H1 (cell line): ENCODE results near the gene MTURN. TPM values are rescaled to one million over a fixed set of nuclear protein-coding genes. Genes with fewer than 3 reads are reported as not detected.

Source experiments
- CTCF ChIA-PET: fragments of 300-600 bp; sonication (Branson Sonifier 250); formaldehyde crosslinking; loops from one replicate; lab custom pipeline; 2021; ENCODE audit not compliant: partially characterized antibody; lab: Charles Lee
- POLR2A ChIA-PET: fragments of 300-600 bp; sonication (Branson Sonifier 250); formaldehyde crosslinking; loops from one replicate; lab custom pipeline; 2021; ENCODE audit warnings: inconsistent platforms; ENCODE audit not compliant: partially characterized antibody; lab: Charles Lee
- DNase-seq, 2 experiments: peaks; one replicate each; pipeline versions ENCODE4 v3.0.0 to v3.0.0-alpha.2; 2010 to 2022; ENCODE audit warnings: low spot score in 2 of 2, low read depth in 1 of 2, mixed read lengths in 1 of 2
- FAIRE-seq: peaks from 2 replicates; lab custom pipeline; 2011; peaks lifted over from hg19 to GRCh38; lab: Jason Lieb, UNC
- H2AFZ ChIP-seq: 2 replicates; pipeline ENCODE4 v1.8.1; 2012; ENCODE audit warnings: low read length, inconsistent platforms
- H2AK5ac ChIP-seq: 2 replicates; pipeline ENCODE4 v1.6.1; 2013; ENCODE audit warnings: low read depth, low read length
- H2BK120ac ChIP-seq: replicated peaks from 2 replicates; pipeline ENCODE3; 2013; ENCODE audit warnings: low read depth, low read length, inconsistent platforms
- H2BK12ac ChIP-seq: 2 replicates; pipeline ENCODE4 v1.6.1; 2013; ENCODE audit warnings: low read depth, low read length
- H2BK15ac ChIP-seq: 2 replicates; pipeline ENCODE4 v1.6.1; 2013; ENCODE audit warnings: low read length
- H2BK20ac ChIP-seq: 2 replicates; pipeline ENCODE4 v1.6.1; 2013; ENCODE audit warnings: low read length
- H2BK5ac ChIP-seq: 2 replicates; pipeline ENCODE4 v1.6.1; 2013; ENCODE audit warnings: low read depth, low read length
- H3K14ac ChIP-seq: 2 replicates; pipeline ENCODE4 v1.6.1; 2013; ENCODE audit warnings: inconsistent platforms; ENCODE audit not compliant: insufficient read length
- H3K18ac ChIP-seq: 2 replicates; pipeline ENCODE4 v1.6.1; 2013; ENCODE audit warnings: low read length; ENCODE audit errors: extremely low read depth
- H3K23ac ChIP-seq: 2 replicates; pipeline ENCODE4 v1.6.1; 2013; ENCODE audit warnings: inconsistent platforms; ENCODE audit not compliant: insufficient read length
- H3K23me2 ChIP-seq: 2 replicates; pipeline ENCODE4 v1.6.1; 2013; ENCODE audit warnings: low read depth, low read length
- H3K27ac ChIP-seq: 2 replicates; pipeline ENCODE4 v1.6.1; 2011; ENCODE audit warnings: low read depth, low read length, inconsistent platforms
- H3K27me3 ChIP-seq, 4 experiments: replicated peaks in 1 of 4; 1 replicate in 1 of 4; 2 replicates in 3 of 4; pipeline versions ENCODE4 v1.6.1 to v1.8.1; 2011 to 2013; ENCODE audit warnings: low read length in 3 of 4, mild to moderate bottlenecking in 3 of 4, inconsistent platforms in 2 of 4, mixed read lengths in 2 of 4, moderate library complexity in 1 of 4; ENCODE audit not compliant: control insufficient read depth in 3 of 4, insufficient read depth in 3 of 4; ENCODE audit errors: extremely low read depth in 1 of 4
- H3K36me3 ChIP-seq, 4 experiments: 2 replicates each; pipeline versions ENCODE4 v1.6.1 to v1.8.1; 2011 to 2013; ENCODE audit warnings: mild to moderate bottlenecking in 4 of 4, low read length in 3 of 4, moderate library complexity in 2 of 4, control low read depth in 1 of 4, inconsistent platforms in 1 of 4; ENCODE audit not compliant: insufficient read depth in 4 of 4, control insufficient read depth in 2 of 4
- H3K4ac ChIP-seq: replicated peaks from 2 replicates; pipeline ENCODE3; 2013; ENCODE audit warnings: low read length, low read depth, mixed read lengths, inconsistent platforms; ENCODE audit not compliant: insufficient read length
- H3K4me1 ChIP-seq, 4 experiments: replicated peaks in 1 of 4; 1 replicate in 1 of 4; 2 replicates in 3 of 4; pipeline versions ENCODE4 v1.6.1 to v1.8.1; 2011 to 2013; ENCODE audit warnings: low read length in 3 of 4, inconsistent platforms in 2 of 4, mixed read lengths in 1 of 4; ENCODE audit not compliant: insufficient read depth in 4 of 4, control insufficient read depth in 3 of 4
- H3K4me2 ChIP-seq, 2 experiments: 2 replicates each; pipeline versions ENCODE4 v1.6.1 to v1.8.1; 2011 to 2013; ENCODE audit warnings: low read depth in 2 of 2, low read length in 2 of 2, control low read depth in 1 of 2, inconsistent platforms in 1 of 2, mild to moderate bottlenecking in 1 of 2; ENCODE audit not compliant: insufficient read depth in 1 of 2
- H3K4me3 ChIP-seq, 4 experiments: fragments of 200-600, 300-600 bp in 1 of 4; sonication (generic), shearing (Covaris generic), sonication (Bioruptor Twin) in 1 of 4; 2 replicates each; pipeline versions ENCODE4 v1.5.1 to v1.8.1; 2011 to 2016; ENCODE audit warnings: low read length in 4 of 4, low read depth in 3 of 4, control low read depth in 2 of 4, inconsistent platforms in 2 of 4, mild to moderate bottlenecking in 2 of 4, mixed read lengths in 1 of 4, moderate library complexity in 1 of 4; ENCODE audit not compliant: insufficient read depth in 2 of 4; ENCODE audit errors: extremely low read depth in 1 of 4
- H3K56ac ChIP-seq: replicated peaks from 2 replicates; pipeline ENCODE3; 2013; ENCODE audit warnings: low read depth, mild to moderate bottlenecking, mixed read lengths, low read length, inconsistent platforms; ENCODE audit not compliant: insufficient read length
- H3K79me1 ChIP-seq: 2 replicates; pipeline ENCODE4 v1.6.1; 2013; ENCODE audit warnings: low read depth, low read length, control low read depth
- H3K79me2 ChIP-seq, 2 experiments: 2 replicates each; pipeline versions ENCODE4 v1.6.1 to v1.8.1; 2012 to 2013; ENCODE audit warnings: low read length in 2 of 2, mild to moderate bottlenecking in 2 of 2, inconsistent platforms in 1 of 2; ENCODE audit not compliant: insufficient read depth in 2 of 2, control insufficient read depth in 1 of 2
- H3K9ac ChIP-seq, 4 experiments: replicated peaks in 1 of 4; 1 replicate in 1 of 4; 2 replicates in 3 of 4; pipeline versions ENCODE4 v1.6.1 to v1.8.1; 2011 to 2013; ENCODE audit warnings: low read depth in 3 of 4, low read length in 3 of 4, control low read depth in 2 of 4, mild to moderate bottlenecking in 2 of 4, moderate library complexity in 2 of 4, inconsistent platforms in 1 of 4; ENCODE audit errors: extremely low read depth in 1 of 4
- H3K9me3 ChIP-seq, 2 experiments: 2 replicates each; pipeline versions ENCODE4 v1.6.1 to v1.8.1; 2012 to 2013; ENCODE audit warnings: mild to moderate bottlenecking in 2 of 2, moderate library complexity in 2 of 2, control low read depth in 1 of 2, inconsistent platforms in 1 of 2, low read depth in 1 of 2, low read length in 1 of 2, mixed read lengths in 1 of 2; ENCODE audit not compliant: insufficient read depth in 2 of 2
- H4K20me1 ChIP-seq, 2 experiments: replicated peaks in 1 of 2; 2 replicates each; pipeline versions ENCODE3 to v1.8.1; 2011 to 2013; ENCODE audit warnings: inconsistent platforms in 2 of 2, low read length in 2 of 2, mild to moderate bottlenecking in 1 of 2; ENCODE audit not compliant: insufficient read depth in 2 of 2, control insufficient read depth in 1 of 2
- H4K5ac ChIP-seq: 2 replicates; pipeline ENCODE4 v1.6.1; 2013; ENCODE audit warnings: low read length, low read depth, mixed read lengths, inconsistent platforms; ENCODE audit not compliant: insufficient read length
- H4K8ac ChIP-seq: 2 replicates; pipeline ENCODE4 v1.8.0; 2013; ENCODE audit warnings: mild to moderate bottlenecking, moderate library complexity, low read length, inconsistent platforms; ENCODE audit not compliant: insufficient read depth; ENCODE audit errors: extremely low read depth
- H4K91ac ChIP-seq: replicated peaks from 2 replicates; pipeline ENCODE3; 2013; ENCODE audit warnings: low read length, mixed read lengths, inconsistent platforms; ENCODE audit not compliant: insufficient read length
- ATF3 ChIP-seq: IDR thresholded peaks from 2 replicates; pipeline ENCODE4 v1.6.1; 2011; ENCODE audit warnings: low read depth, mild to moderate bottlenecking, low read length; ENCODE audit not compliant: insufficient read depth
- CHD1 ChIP-seq: IDR thresholded peaks from 2 replicates; pipeline ENCODE4 v1.6.1; 2012; ENCODE audit warnings: low read depth, low read length, improper control_type of control experiment
- EP300 ChIP-seq, 2 experiments: IDR thresholded peaks; 1 replicate in 1 of 2; 2 replicates in 1 of 2; pipeline ENCODE4 v1.6.1; 2011 to 2012; ENCODE audit warnings: low read depth in 2 of 2, low read length in 2 of 2, mild to moderate bottlenecking in 2 of 2, borderline replicate concordance in 1 of 2, inconsistent platforms in 1 of 2, moderate library complexity in 1 of 2
- FOSL1 ChIP-seq: IDR thresholded peaks from 2 replicates; pipeline ENCODE4 v1.6.1; 2011; ENCODE audit warnings: mild to moderate bottlenecking, low read depth, low read length, moderate library complexity; ENCODE audit not compliant: insufficient read depth
- RAD21 ChIP-seq, 2 experiments: IDR thresholded peaks in 1 of 2; conservative IDR thresholded peaks in 1 of 2; 2 replicates each; pipeline ENCODE4 v1.6.1; 2011; ENCODE audit warnings: low read depth in 2 of 2, low read length in 2 of 2, improper control_type of control experiment in 1 of 2, inconsistent platforms in 1 of 2, mild to moderate bottlenecking in 1 of 2, moderate library complexity in 1 of 2
- SIX5 ChIP-seq: IDR thresholded peaks from 2 replicates; pipeline ENCODE4 v1.6.1; 2011; ENCODE audit warnings: mild to moderate bottlenecking, low read depth, low read length
- ZNF274 ChIP-seq: IDR thresholded peaks from 2 replicates; pipeline ENCODE4 v1.7.0; 2012; ENCODE audit warnings: low read length, borderline replicate concordance; ENCODE audit errors: extremely low read depth
- WGBS, 2 experiments: shearing (Covaris generic) in 1 of 2; methylation state at CpG; one replicate each; pipeline versions ENCODE4 v1.1.6 to v1.1.7; 2013 to 2015; ENCODE audit warnings: low lambda C conversion rate in 2 of 2, mixed read lengths in 2 of 2, inconsistent platforms in 1 of 2, low coverage in 1 of 2, missing lambda C conversion rate in 1 of 2; ENCODE audit not compliant: insufficient replicate concordance in 2 of 2, insufficient coverage in 1 of 2, insufficient read length in 1 of 2; ENCODE audit errors: extremely low coverage in 1 of 2, missing lambda C conversion rate in 1 of 2; 5-methylcytosine and 5-hydroxymethylcytosine counted together
- polyA plus RNA-seq, 7 experiments: library from polyadenylated mRNA; depleted of rRNA in 3 of 7; stranded (reverse) in 5 of 7; unstranded in 2 of 7; fragments of >200 nt in 5 of 7; fragments of 200-250 nt in 2 of 7; gene quantifications; 1 replicate in 5 of 7; 2 replicates in 1 of 7; 4 replicates in 1 of 7; pipeline versions ENCODE4 v1.2.1 to v1.2.3, GENCODE V29; 2011 to 2013; ENCODE audit warnings: missing spikeins in 2 of 7, mixed read lengths in 2 of 7
- total RNA-seq: library from RNA; stranded (reverse); fragmentation: NEBNext Ultra II Directional; extraction: Animal tissue kit (Norgen Biotek cat#: 25700); gene quantifications from 2 replicates; pipeline ENCODE4 v1.2.1, GENCODE V29; 2021
- TF ChIP-seq, protein P1 (sequence below): IDR thresholded peaks from 2 replicates; pipeline ENCODE4 v1.6.1; 2012; ENCODE audit warnings: inconsistent platforms

The MTURN gene
- total and polyA plus RNA-seq, 2 of the 8 experiments (the other 6 are each of a cell fraction or from before 2014, with no cell fraction given) = 2.6 to 5.8 TPM

- no peak for TF ChIP-seq SIX5
- TF ChIP-seq, protein P1, sequence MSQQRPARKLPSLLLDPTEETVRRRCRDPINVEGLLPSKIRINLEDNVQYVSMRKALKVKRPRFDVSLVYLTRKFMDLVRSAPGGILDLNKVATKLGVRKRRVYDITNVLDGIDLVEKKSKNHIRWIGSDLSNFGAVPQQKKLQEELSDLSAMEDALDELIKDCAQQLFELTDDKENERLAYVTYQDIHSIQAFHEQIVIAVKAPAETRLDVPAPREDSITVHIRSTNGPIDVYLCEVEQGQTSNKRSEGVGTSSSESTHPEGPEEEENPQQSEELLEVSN = no peak
- TF ChIP-seq EP300 (IDR thresholded peaks at IDR 0.05; ENCODE audit: borderline replicate concordance in 1 of 2, low read depth in 2 of 2, low read length in 2 of 2) = no peak
- no peak for TF ChIP-seq CHD1
- TF ChIP-seq RAD21 (IDR thresholded peaks at IDR 0.05 in 1 of 2, conservative IDR thresholded peaks at IDR 0.05 in 1 of 2; ENCODE audit: low read depth in 2 of 2, low read length in 2 of 2) = no peak
- TF ChIP-seq FOSL1 = no peak
- TF ChIP-seq ATF3 = no peak
- no peak for TF ChIP-seq ZNF274
- no peak overlapping the region for H3K4me3 ChIP-seq
- ChIA-PET POLR2A (interaction anchor here (1.2 kb wide), 1 partner anchor 12 kb away, joined by 3 read pairs; no protein-coding TSS in a partner anchor), CTCF (interaction anchor here (0.9 to 4.4 kb wide), 5 partner anchors 9 to 368 kb away, joined by 3 to 22 read pairs (median 6); no protein-coding TSS in a partner anchor)
- no peak overlapping the region for H4K5ac ChIP-seq
- H3K18ac ChIP-seq = no peak overlapping the region
- H2BK5ac ChIP-seq = no peak overlapping the region
- H3K23ac ChIP-seq = no peak overlapping the region
- H3K4me1 ChIP-seq = peaks cover 0 to 4% (median 0%) of the 10 kb centered on the region in 4 experiments; a peak in 2 of 7 replicates
- no peak overlapping the region for H2BK20ac ChIP-seq
- H3K14ac ChIP-seq = no peak overlapping the region
- 99% methylated on average over 6 of the region's 6 CpGs; no CpG with 5 or more reads in 1 of the 2 experiments for WGBS, 2 experiments
- H3K23me2 ChIP-seq = no peaks in the 10 kb centered on the region
- no peak overlapping the region for H3K56ac ChIP-seq
- no peak overlapping the region for H2BK12ac ChIP-seq
- H4K91ac ChIP-seq = no peak overlapping the region
- H3K4ac ChIP-seq = no peak overlapping the region
- H3K79me2 ChIP-seq = no peaks in the 10 kb centered on the region
- H3K27me3 ChIP-seq = no peaks in the 10 kb centered on the region
- H3K79me1 ChIP-seq = no peaks in the 10 kb centered on the region
- DNase-seq (no peak), FAIRE-seq (no peak)
- H3K4me2 ChIP-seq = no peak overlapping the region
- no peak overlapping the region for H2AK5ac ChIP-seq
- H3K9ac ChIP-seq = peak overlapping the region in 1 of 4 experiments; percentile 32; a peak in 1 of 7 replicates
- H4K8ac ChIP-seq = no peak overlapping the region
- H2AFZ ChIP-seq = no peak overlapping the region
- no peak overlapping the region for H3K27ac ChIP-seq
- H2BK15ac ChIP-seq = no peak overlapping the region
- no peaks in the 10 kb centered on the region for H4K20me1 ChIP-seq
- no peak overlapping the region for H2BK120ac ChIP-seq
- H3K36me3 ChIP-seq = no peaks in the 10 kb centered on the region
- H3K9me3 ChIP-seq = 0 out of 4 replicates have a peak, but pooled peaks cover 0 to 2% of the 10 kb centered on the region in 2 experiments
Measured at GRCh38 chr7:30181211-30181610, 46.4 kb downstream of the MTURN start.
